Activated CD4-positive, alpha-beta T cell treated with anti-CD3 and anti-CD28 coated beads, Interleukin-2, amount 10 ng/mL, durations not matched to agents 24 days and 14 days (primary cell): ENCODE measurements around the gene ASXL2. TPM values are rescaled to one million over a fixed set of nuclear protein-coding genes. Genes with fewer than 3 reads are reported as not detected.

Experiments used
- DNase-seq: peaks from one replicate; pipeline ENCODE4 v3.0.0; 2022
- H3K27ac Mint-ChIP-seq: one replicate; pipeline ENCODE4 v1.8.0; 2022; ENCODE audit warnings: mild to moderate bottlenecking, mixed read lengths
- H3K27me3 Mint-ChIP-seq: one replicate; pipeline ENCODE4 v1.8.0; 2022; ENCODE audit warnings: mixed read lengths
- H3K36me3 Mint-ChIP-seq: one replicate; pipeline ENCODE4 v1.8.0; 2022; ENCODE audit warnings: low read depth, mild to moderate bottlenecking, mixed read lengths
- H3K4me1 Mint-ChIP-seq: one replicate; pipeline ENCODE4 v1.8.0; 2021; ENCODE audit warnings: mixed read lengths
- H3K4me3 Mint-ChIP-seq: one replicate; pipeline ENCODE4 v1.8.0; 2022; ENCODE audit warnings: mild to moderate bottlenecking, moderate library complexity, mixed read lengths
- H3K9me3 Mint-ChIP-seq: one replicate; pipeline ENCODE4 v1.8.0; 2021; ENCODE audit warnings: mixed read lengths
- intact Hi-C: fragments of 100-400 bp; cut with micrococcal nuclease; formaldehyde crosslinking; loops from one replicate; pipeline ENCODE4 v1.15.1; 2023
- total RNA-seq: library from RNA; stranded (reverse); gene quantifications from 2 replicates; pipeline ENCODE4 v1.2.3, GENCODE V29; 2022

Gene ASXL2
- total RNA-seq, 1 donor from 2014 or later: 57.4 TPM

- H3K36me3 Mint-ChIP-seq: no peaks in the 10 kb centered on the region
- no peak overlapping the region for H3K4me3 Mint-ChIP-seq
- no peaks in the 10 kb centered on the region for H3K9me3 Mint-ChIP-seq
- no peak for DNase-seq
- H3K27me3 Mint-ChIP-seq: peaks cover 3% of the 10 kb centered on the region
- no peaks in the 10 kb centered on the region for H3K4me1 Mint-ChIP-seq
- intact Hi-C loops: no loop called here
- no peak overlapping the region for H3K27ac Mint-ChIP-seq
Observed at GRCh38 chr2:25690058-25690457, 188.2 kb downstream of the ASXL2 start.

- no peak for DNase-seq
- H3K4me1 Mint-ChIP-seq: no peaks in the 10 kb centered on the region
- no peak overlapping the region for H3K27ac Mint-ChIP-seq
- no peaks in the 10 kb centered on the region for H3K9me3 Mint-ChIP-seq
- no peak overlapping the region for H3K4me3 Mint-ChIP-seq
- intact Hi-C loops: no loop called here
- H3K27me3 Mint-ChIP-seq: peaks cover 8% of the 10 kb centered on the region
- no peaks in the 10 kb centered on the region for H3K36me3 Mint-ChIP-seq
Observed at GRCh38 chr2:25688236-25688635, 190.1 kb downstream of the ASXL2 start.

DNA sequence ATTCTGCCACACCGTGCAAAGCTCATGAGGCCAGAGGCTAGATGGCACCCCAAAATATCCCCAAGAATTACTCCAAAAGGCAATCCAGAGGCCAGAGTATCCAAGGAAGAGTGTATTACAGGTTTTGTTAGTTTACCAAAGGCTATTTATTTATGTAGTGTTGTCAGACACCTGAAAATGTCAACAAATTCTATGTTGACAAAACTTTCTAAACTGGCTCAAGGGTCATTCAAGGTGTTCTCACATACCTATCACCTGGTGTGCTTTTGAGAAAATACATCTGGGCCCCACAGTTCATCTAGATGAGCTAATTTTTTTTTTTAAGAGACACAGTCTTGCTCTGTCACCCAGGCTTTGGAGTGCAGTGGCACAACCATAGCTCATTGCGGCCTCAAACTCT lies 192.5 kb downstream of the ASXL2 start:
- intact Hi-C loops: no loop called here
- Mint-ChIP-seq H3K27me3 (peaks cover 9% of the 10 kb centered on the region), H3K4me1 (no peaks in the 10 kb centered on the region), H3K36me3 (no peaks in the 10 kb centered on the region), H3K9me3 (no peaks in the 10 kb centered on the region), H3K4me3 (no peak overlapping the region), H3K27ac (no peak overlapping the region)
- no peak for DNase-seq

GRCh38 chr2:25684577-25685473 lies 193.5 kb downstream of the ASXL2 start:
- Mint-ChIP-seq H3K4me3 (no peak overlapping the region), H3K9me3 (no peaks in the 10 kb centered on the region), H3K27me3 (peaks cover 9% of the 10 kb centered on the region), H3K36me3 (no peaks in the 10 kb centered on the region), H3K4me1 (no peaks in the 10 kb centered on the region), H3K27ac (no peak overlapping the region)
- DNase-seq: no peak
- intact Hi-C loops: no loop called here

Other genes starting within 250 kb of the ASXL2 start
- gene DTNB, start 204.9 kb downstream of the ASXL2 start, total RNA-seq: 25.8 and 30.5 TPM in 2 replicates
- gene KIF3C, start 104.0 kb upstream of the ASXL2 start, total RNA-seq: 6.2 and 6.7 TPM in 2 replicates
- gene RAB10, start 155.6 kb upstream of the ASXL2 start, total RNA-seq: 133 and 141 TPM in 2 replicates